HepG2 (cell line): ENCODE measurements around the gene SLC11A1. TPM values are rescaled to one million over a fixed set of nuclear protein-coding genes. Genes with fewer than 3 reads are reported as not detected.
A peak's percentile ranks its signal among the peaks of the same experiment; 100 is the strongest.

ENCODE experiments used
- CEBPG ChIP-seq: IDR thresholded peaks from 2 replicates; pipeline ENCODE4 v1.6.1; 2016
- CEBPZ ChIP-seq: IDR thresholded peaks from 2 replicates; pipeline ENCODE4 v1.6.1; 2012; ENCODE audit warnings: low read length, improper control_type of control experiment
- E2F1 ChIP-seq: sonication (generic); formaldehyde crosslinking; IDR thresholded peaks from 2 replicates; pipeline ENCODE4 v1.5.0; 2020; ENCODE audit warnings: missing genetic modification reagents
- HCFC1 ChIP-seq: fragments of 150-350 bp; IDR thresholded peaks from 2 replicates; pipeline ENCODE4 v1.6.1; 2014; ENCODE audit warnings: low read depth, low read length
- KDM5A ChIP-seq: fragments of 200-600 bp; sonication (generic); IDR thresholded peaks from 2 replicates; pipeline ENCODE4 v1.7.0; 2018; ENCODE audit warnings: antibody characterized with exemption, mild to moderate bottlenecking, low read length, borderline replicate concordance
- PBX3 ChIP-seq: sonication (generic); formaldehyde crosslinking; IDR thresholded peaks from 2 replicates; pipeline ENCODE4 v1.8.1; 2023; ENCODE audit warnings: missing genetic modification reagents, inconsistent platforms, borderline replicate concordance
- PCBP2 ChIP-seq: fragments of 200-400 bp; formaldehyde crosslinking; optimal IDR thresholded peaks from 2 replicates; pipeline ENCODE3; 2018; ENCODE audit warnings: low read length, low read depth; ENCODE audit not compliant: poor library complexity, severe bottlenecking
- RFX5 ChIP-seq: IDR thresholded peaks from 2 replicates; pipeline ENCODE4 v1.6.1; 2011; ENCODE audit warnings: low read depth, low read length, improper control_type of control experiment
- TCF12 ChIP-seq, 2 experiments: fragments of 450-650 bp in 1 of 2; sonication (generic) in 1 of 2; formaldehyde crosslinking in 1 of 2; IDR thresholded peaks; 2 replicates each; pipeline versions ENCODE4 v1.6.1 to v1.8.0; 2017 to 2022; ENCODE audit warnings: antibody characterized with exemption in 1 of 2, mild to moderate bottlenecking in 1 of 2, missing genetic modification reagents in 1 of 2, moderate library complexity in 1 of 2
- YEATS4 ChIP-seq: sonication (generic); formaldehyde crosslinking; IDR thresholded peaks from 2 replicates; pipeline ENCODE4 v1.4.0; 2020; ENCODE audit warnings: missing genetic modification reagents, borderline replicate concordance
- ZC3H13 ChIP-seq: sonication (generic); formaldehyde crosslinking; IDR thresholded peaks from 2 replicates; pipeline ENCODE4 v1.8.1; 2023; ENCODE audit warnings: mild to moderate bottlenecking, missing genetic modification reagents, moderate library complexity
- ZNF329 ChIP-seq: sonication (generic); formaldehyde crosslinking; IDR thresholded peaks from 2 replicates; pipeline ENCODE4 v1.9.0; 2021; ENCODE audit warnings: low read depth, mild to moderate bottlenecking, missing genetic modification reagents
- ZNF337 ChIP-seq: sonication (generic); formaldehyde crosslinking; IDR thresholded peaks from 2 replicates; pipeline ENCODE4 v1.5.1; 2020; ENCODE audit warnings: missing genetic modification reagents, low read depth, mild to moderate bottlenecking, borderline replicate concordance
- ZNF616 ChIP-seq: sonication (generic); formaldehyde crosslinking; IDR thresholded peaks from 2 replicates; pipeline ENCODE4 v1.5.0; 2020; ENCODE audit warnings: low read depth, mild to moderate bottlenecking, missing genetic modification reagents
- polyA plus RNA-seq, 8 experiments: library from polyadenylated mRNA; depleted of rRNA in 3 of 8; stranded (reverse) in 7 of 8; unstranded in 1 of 8; fragments of >200 nt; fragmentation: Illumina TruSeq in 4 of 8; extraction: Trizol in 4 of 8; gene quantifications; 2 replicates each; pipeline versions ENCODE4 v1.2.1 to v1.2.3, GENCODE V29; 2011 to 2016; ENCODE audit warnings: low read depth in 4 of 8, missing spikeins in 1 of 8, mixed read lengths in 1 of 8; ENCODE audit not compliant: insufficient read depth in 1 of 8
- total RNA-seq, 5 experiments: library from RNA; depleted of rRNA; stranded (reverse); fragments of >200 nt; fragmentation: Illumina TruSeq; extraction: Trizol; gene quantifications; 2 replicates each; pipeline ENCODE4 v1.2.3, GENCODE V29; 2016; ENCODE audit warnings: low read depth in 1 of 5
- TF ChIP-seq, protein P1 (sequence below): sonication (generic); formaldehyde crosslinking; IDR thresholded peaks from 2 replicates; pipeline ENCODE4 v1.8.0; 2022; ENCODE audit warnings: mild to moderate bottlenecking, missing genetic modification reagents; ENCODE audit not compliant: insufficient replicate concordance
- TF ChIP-seq, protein P2 (sequence below): sonication (generic); formaldehyde crosslinking; IDR thresholded peaks from 2 replicates; pipeline ENCODE4 v1.4.0; 2020; ENCODE audit warnings: mild to moderate bottlenecking, missing genetic modification reagents

Gene SLC11A1
- total and polyA plus RNA-seq, 2 of the 13 experiments (the other 11 are each of a cell fraction or from before 2014, with no cell fraction given) = 0.33 to 2.3 TPM

GRCh38 chr2:218406209-218406948 is 24.3 kb downstream of the SLC11A1 start (continued):
- TF ChIP-seq PBX3 (no peak), ZC3H13 (CRISPR knock-in tag) (peak; percentile 1; the same call in 1 of the 2 replicates), ZNF616 (no peak; the same call in 1 of the 2 replicates), CEBPG (peak; percentile 64), YEATS4 (CRISPR knock-in tag) (peak; percentile 70; the same call in 1 of the 2 replicates), E2F1 (peak; percentile 51; the same call in 1 of the 2 replicates), PCBP2 (peak; percentile 7), HCFC1 (no peak), CEBPZ (no peak), KDM5A (peak; percentile 43; the same call in 1 of the 2 replicates), ZNF329 (CRISPR knock-in tag) (peak; percentile 63; the same call in 1 of the 2 replicates), RFX5 (0 out of 2 replicates have a peak, but pooled peaks have one; percentile 28), ZNF337 (no peak), TCF12 (IDR thresholded peaks at IDR 0.05) (no peak), TCF12 (CRISPR knock-in tag; IDR thresholded peaks at IDR 0.05) (peak; percentile 60; the same call in 1 of the 2 replicates)
- TF ChIP-seq, protein P1, sequence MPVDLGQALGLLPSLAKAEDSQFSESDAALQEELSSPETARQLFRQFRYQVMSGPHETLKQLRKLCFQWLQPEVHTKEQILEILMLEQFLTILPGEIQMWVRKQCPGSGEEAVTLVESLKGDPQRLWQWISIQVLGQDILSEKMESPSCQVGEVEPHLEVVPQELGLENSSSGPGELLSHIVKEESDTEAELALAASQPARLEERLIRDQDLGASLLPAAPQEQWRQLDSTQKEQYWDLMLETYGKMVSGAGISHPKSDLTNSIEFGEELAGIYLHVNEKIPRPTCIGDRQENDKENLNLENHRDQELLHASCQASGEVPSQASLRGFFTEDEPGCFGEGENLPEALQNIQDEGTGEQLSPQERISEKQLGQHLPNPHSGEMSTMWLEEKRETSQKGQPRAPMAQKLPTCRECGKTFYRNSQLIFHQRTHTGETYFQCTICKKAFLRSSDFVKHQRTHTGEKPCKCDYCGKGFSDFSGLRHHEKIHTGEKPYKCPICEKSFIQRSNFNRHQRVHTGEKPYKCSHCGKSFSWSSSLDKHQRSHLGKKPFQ = no peak
- TF ChIP-seq, protein P2, sequence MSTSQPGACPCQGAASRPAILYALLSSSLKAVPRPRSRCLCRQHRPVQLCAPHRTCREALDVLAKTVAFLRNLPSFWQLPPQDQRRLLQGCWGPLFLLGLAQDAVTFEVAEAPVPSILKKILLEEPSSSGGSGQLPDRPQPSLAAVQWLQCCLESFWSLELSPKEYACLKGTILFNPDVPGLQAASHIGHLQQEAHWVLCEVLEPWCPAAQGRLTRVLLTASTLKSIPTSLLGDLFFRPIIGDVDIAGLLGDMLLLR (CRISPR knock-in tag) = peak; percentile 76
